Omental fat pad (tissue), 4 donors: ENCODE results near the gene SPTBN5. TPM values are rescaled to one million over a fixed set of nuclear protein-coding genes. Genes with fewer than 3 reads are reported as not detected.

Experiments
- ATAC-seq: fragments of 150-250 bp; one replicate; pipeline ENCODE4 v1.9.1; 2016; ENCODE audit warnings: mild to moderate bottlenecking, moderate library complexity; ENCODE audit not compliant: low FRiP score
- DNase-seq: peaks from one replicate; pipeline ENCODE4 v3.0.0-alpha.2; 2019; ENCODE audit warnings: low spot score
- CTCF ChIP-seq, 3 donors: fragments of 450-650 bp; IDR thresholded peaks; one replicate each; pipeline ENCODE4 v1.5.1; 2016 to 2017; ENCODE audit warnings: antibody characterized with exemption in 3 of 3, mild to moderate bottlenecking in 3 of 3, moderate library complexity in 2 of 3
- total RNA-seq, 4 donors: library from RNA; depleted of rRNA; stranded (reverse); fragments of >200 nt; gene quantifications; one replicate each; pipeline ENCODE4 v1.1.0, GENCODE V29; 2016

SPTBN5 gene
- total RNA-seq, 4 donors from 2014 or later, result 0.19 to 3.8 (median 1.8) TPM

GRCh38 chr15:41865490-41866055 lies 28.3 kb downstream of the SPTBN5 start:
- ATAC-seq (no peak), DNase-seq (no peak)
- TF ChIP-seq CTCF (IDR thresholded peaks at IDR 0.05), result no peak

GRCh38 chr15:41862515-41863116 lies 31.2 kb downstream of the SPTBN5 start:
- no peak for DNase-seq
- TF ChIP-seq CTCF (IDR thresholded peaks at IDR 0.05), result no peak

GRCh38 chr15:41861736-41862356 lies 32.0 kb downstream of the SPTBN5 start:
- no peak for TF ChIP-seq CTCF (IDR thresholded peaks at IDR 0.05)
- DNase-seq (no peak), ATAC-seq (no peak)

More at GRCh38 chr15:41862515-41863116, 31.2 kb downstream of the SPTBN5 start:
- no peak for ATAC-seq

- no peak for DNase-seq
- no peak for TF ChIP-seq CTCF (IDR thresholded peaks at IDR 0.05)
- no peak for ATAC-seq
These were observed 33.6 kb downstream of the SPTBN5 start for GRCh38 chr15:41860049-41860828.

- DNase-seq, result no peak
- no peak for ATAC-seq
- TF ChIP-seq CTCF (IDR thresholded peaks at IDR 0.05), result no peak
These were observed 35.1 kb downstream of the SPTBN5 start for GRCh38 chr15:41858756-41859155.

GRCh38 chr15:41857316-41857715 lies 36.5 kb downstream of the SPTBN5 start:
- ATAC-seq (no peak), DNase-seq (no peak)
- no peak for TF ChIP-seq CTCF (IDR thresholded peaks at IDR 0.05)
